HepG2 (cell line): ENCODE measurements around the gene ESYT1. TPM values are rescaled to one million over a fixed set of nuclear protein-coding genes. Genes with fewer than 3 reads are reported as not detected.

Source experiments
- BHLHE40 ChIP-seq: IDR thresholded peaks from 2 replicates; pipeline ENCODE4 v1.6.1; 2011; ENCODE audit warnings: low read length, improper control_type of control experiment
- ETS1 ChIP-seq: sonication (generic); formaldehyde crosslinking; IDR thresholded peaks from 2 replicates; pipeline ENCODE4 v1.4.0; 2020; ENCODE audit warnings: missing genetic modification reagents
- FOXP4 ChIP-seq: sonication (generic); formaldehyde crosslinking; IDR thresholded peaks from 2 replicates; pipeline ENCODE4 v1.4.0; 2020; ENCODE audit warnings: missing genetic modification reagents
- GMEB1 ChIP-seq: sonication (generic); formaldehyde crosslinking; IDR thresholded peaks from 2 replicates; pipeline ENCODE4 v1.5.1; 2020; ENCODE audit warnings: missing genetic modification reagents, mild to moderate bottlenecking, borderline replicate concordance
- HNF1A ChIP-seq, 2 experiments: sonication (generic) in 1 of 2; formaldehyde crosslinking in 1 of 2; IDR thresholded peaks; 2 replicates each; pipeline versions ENCODE4 v1.4.0 to v1.6.1; 2016 to 2020; ENCODE audit warnings: borderline replicate concordance in 1 of 2, low read depth in 1 of 2, mild to moderate bottlenecking in 1 of 2, missing genetic modification reagents in 1 of 2
- HOXA3 ChIP-seq: sonication (generic); formaldehyde crosslinking; IDR thresholded peaks from 2 replicates; pipeline ENCODE4 v1.5.0; 2020; ENCODE audit warnings: missing genetic modification reagents
- KMT2A ChIP-seq: sonication (generic); formaldehyde crosslinking; IDR thresholded peaks from 2 replicates; pipeline ENCODE4 v1.4.0; 2020; ENCODE audit warnings: missing genetic modification reagents
- MEF2D ChIP-seq: sonication (generic); formaldehyde crosslinking; IDR thresholded peaks from 2 replicates; pipeline ENCODE4 v1.5.1; 2020; ENCODE audit warnings: mild to moderate bottlenecking, missing genetic modification reagents
- MTA1 ChIP-seq: sonication (generic); formaldehyde crosslinking; IDR thresholded peaks from 2 replicates; pipeline ENCODE4 v1.4.0; 2020; ENCODE audit warnings: missing genetic modification reagents, mild to moderate bottlenecking, borderline replicate concordance
- SMAD3 ChIP-seq: sonication (generic); formaldehyde crosslinking; IDR thresholded peaks from 2 replicates; pipeline ENCODE4 v1.4.0; 2020; ENCODE audit warnings: missing genetic modification reagents
- SOX13 ChIP-seq, 3 experiments: fragments of 450-650 bp in 1 of 3; sonication (generic) in 1 of 3; formaldehyde crosslinking in 1 of 3; IDR thresholded peaks in 2 of 3; conservative IDR thresholded peaks in 1 of 3; 2 replicates each; pipeline versions ENCODE4 v1.5.0 to v1.6.1; 2016 to 2020; ENCODE audit warnings: antibody characterized with exemption in 1 of 3, mild to moderate bottlenecking in 1 of 3, missing compliant biosample characterization in 1 of 3, missing genetic modification reagents in 1 of 3, moderate library complexity in 1 of 3
- ZBTB38 ChIP-seq: sonication (generic); formaldehyde crosslinking; IDR thresholded peaks from 2 replicates; pipeline ENCODE4 v1.5.1; 2020; ENCODE audit warnings: mild to moderate bottlenecking, missing genetic modification reagents
- ZBTB42 ChIP-seq: sonication (generic); formaldehyde crosslinking; IDR thresholded peaks from 2 replicates; pipeline ENCODE4 v1.5.0; 2020; ENCODE audit warnings: mild to moderate bottlenecking, missing genetic modification reagents
- ZNF441 ChIP-seq: sonication (generic); formaldehyde crosslinking; IDR thresholded peaks from 2 replicates; pipeline ENCODE4 v1.7.0; 2021; ENCODE audit warnings: missing genetic modification reagents, borderline replicate concordance
- ZNF546 ChIP-seq: sonication (generic); formaldehyde crosslinking; conservative IDR thresholded peaks from 2 replicates; pipeline ENCODE4 v1.8.1; 2023; ENCODE audit warnings: mild to moderate bottlenecking, missing genetic modification reagents
- ZNF552 ChIP-seq: sonication (generic); formaldehyde crosslinking; IDR thresholded peaks from 2 replicates; pipeline ENCODE4 v1.9.0; 2022; ENCODE audit warnings: missing genetic modification reagents, mild to moderate bottlenecking, borderline replicate concordance
- ZNF569 ChIP-seq: sonication (generic); formaldehyde crosslinking; IDR thresholded peaks from 2 replicates; pipeline ENCODE4 v1.5.0; 2020; ENCODE audit warnings: mild to moderate bottlenecking, missing genetic modification reagents, moderate library complexity, borderline replicate concordance
- ZNF724P ChIP-seq: sonication (generic); formaldehyde crosslinking; IDR thresholded peaks from 2 replicates; pipeline ENCODE4 v1.8.0; 2022; ENCODE audit warnings: missing genetic modification reagents, borderline replicate concordance
- polyA plus RNA-seq, 8 experiments: library from polyadenylated mRNA; depleted of rRNA in 3 of 8; stranded (reverse) in 7 of 8; unstranded in 1 of 8; fragments of >200 nt; fragmentation: Illumina TruSeq in 4 of 8; extraction: Trizol in 4 of 8; gene quantifications; 2 replicates each; pipeline versions ENCODE4 v1.2.1 to v1.2.3, GENCODE V29; 2011 to 2016; ENCODE audit warnings: low read depth in 4 of 8, missing spikeins in 1 of 8, mixed read lengths in 1 of 8; ENCODE audit not compliant: insufficient read depth in 1 of 8
- total RNA-seq, 5 experiments: library from RNA; depleted of rRNA; stranded (reverse); fragments of >200 nt; fragmentation: Illumina TruSeq; extraction: Trizol; gene quantifications; 2 replicates each; pipeline ENCODE4 v1.2.3, GENCODE V29; 2016; ENCODE audit warnings: low read depth in 1 of 5

Gene ESYT1
- total and polyA plus RNA-seq, 2 of the 13 experiments (the other 11 are each of a cell fraction or from before 2014, with no cell fraction given): 66.9 to 71.0 TPM

GRCh38 chr12:56157201-56158028, 29.3 kb downstream of the ESYT1 start (continued):
- TF ChIP-seq GMEB1 (CRISPR knock-in tag): no peak; the same call in 1 of the 2 replicates
- 0 out of 2 replicates have a peak, but pooled peaks have one; percentile 75 for TF ChIP-seq ZNF552 (CRISPR knock-in tag)
- no peak; the same call in 1 of the 2 replicates for TF ChIP-seq ZNF546 (CRISPR knock-in tag)
- TF ChIP-seq SOX13 (IDR thresholded peaks at IDR 0.05): no peak
- peak in 1 of 2 experiments; percentile 73; a peak in 2 of 4 replicates for TF ChIP-seq SOX13 (CRISPR knock-in tag; conservative IDR thresholded peaks at IDR 0.05 in 1 of 2, IDR thresholded peaks at IDR 0.05 in 1 of 2)
- peak; percentile 70 for TF ChIP-seq ZNF441 (CRISPR knock-in tag)
- peak; percentile 14; the same call in 1 of the 2 replicates for TF ChIP-seq MEF2D (CRISPR knock-in tag)
- peak; percentile 40; the same call in 1 of the 2 replicates for TF ChIP-seq MTA1 (CRISPR knock-in tag)
- TF ChIP-seq SMAD3 (CRISPR knock-in tag): no peak; the same call in 1 of the 2 replicates
- TF ChIP-seq ZNF724P (CRISPR knock-in tag): no peak
- TF ChIP-seq ZNF569: no peak
- no peak for TF ChIP-seq HNF1A (IDR thresholded peaks at IDR 0.05; ENCODE audit: low read depth)
- TF ChIP-seq HNF1A (CRISPR knock-in tag; IDR thresholded peaks at IDR 0.05; ENCODE audit: borderline replicate concordance): no peak
- no peak for TF ChIP-seq ETS1 (CRISPR knock-in tag)
- TF ChIP-seq HOXA3: peak; percentile 57
- TF ChIP-seq ZBTB42 (CRISPR knock-in tag): no peak
- TF ChIP-seq ZBTB38 (CRISPR knock-in tag): peak; percentile 97
- no peak for TF ChIP-seq BHLHE40
- no peak for TF ChIP-seq KMT2A (CRISPR knock-in tag)
- 0 out of 2 replicates have a peak, but pooled peaks have one; percentile 11 for TF ChIP-seq FOXP4 (CRISPR knock-in tag)
